AG10803 (cell line): ENCODE data around the gene SAMD14.
A peak's percentile ranks its signal among the peaks of the same experiment; 100 is the strongest.

Experiments
- DNase-seq: peaks from one replicate; pipeline ENCODE4 v3.0.0; 2010; ENCODE audit warnings: low read depth
- H3K4me3 ChIP-seq: 2 replicates; pipeline ENCODE4 v1.5.1; 2011; ENCODE audit warnings: mild to moderate bottlenecking, low read length, control low read depth
- CTCF ChIP-seq: conservative IDR thresholded peaks from 2 replicates; pipeline ENCODE4 v1.5.1; 2011; ENCODE audit warnings: mild to moderate bottlenecking, low read length, control low read depth, inconsistent platforms

SAMD14 gene

GRCh38 chr17:50129728-50130558, at the start of gene SAMD14:
Gene SAMD14, minus strand, starts transcription at chr17:50130160. Its CDS starts 5,201 bp downstream, at chr17:50124959.
- peak; percentile 63 for DNase-seq
- no peak for TF ChIP-seq CTCF
- peak within 1 kb of the TSS; percentile 59 for H3K4me3 ChIP-seq

- TF ChIP-seq CTCF: peak; percentile 52
- no peak overlapping the region for H3K4me3 ChIP-seq
- DNase-seq: peak; percentile 97
Measured at GRCh38 chr17:50177983-50178834, 48.2 kb upstream of the SAMD14 start.

- H3K4me3 ChIP-seq: no peak overlapping the region
- DNase-seq: no peak
- no peak for TF ChIP-seq CTCF
Measured at GRCh38 chr17:50177476-50177875, 47.5 kb upstream of the SAMD14 start.

- peak; percentile 20; the same call in 1 of the 2 replicates for TF ChIP-seq CTCF
- no peak overlapping the region for H3K4me3 ChIP-seq
- DNase-seq: peak; percentile 37
Measured at GRCh38 chr17:50176559-50177357, 46.8 kb upstream of the SAMD14 start.

- TF ChIP-seq CTCF: no peak
- no peak overlapping the region for H3K4me3 ChIP-seq
- no peak for DNase-seq
Measured at GRCh38 chr17:50175035-50175807, 45.3 kb upstream of the SAMD14 start.

GRCh38 chr17:50174444-50174843, 44.5 kb upstream of the SAMD14 start:
- H3K4me3 ChIP-seq: no peak overlapping the region
- TF ChIP-seq CTCF: no peak
- no peak for DNase-seq
